Measurements from ENCODE around the gene IL17RC. TPM values are rescaled to one million over a fixed set of nuclear protein-coding genes. Genes with fewer than 3 reads are reported as not detected.
A peak's percentile ranks its signal among the peaks of the same experiment; 100 is the strongest.

IL17RC gene
- total RNA-seq, 4 donors from 2014 or later: 30.6 to 48.7 (median 37.4) TPM

DNA sequence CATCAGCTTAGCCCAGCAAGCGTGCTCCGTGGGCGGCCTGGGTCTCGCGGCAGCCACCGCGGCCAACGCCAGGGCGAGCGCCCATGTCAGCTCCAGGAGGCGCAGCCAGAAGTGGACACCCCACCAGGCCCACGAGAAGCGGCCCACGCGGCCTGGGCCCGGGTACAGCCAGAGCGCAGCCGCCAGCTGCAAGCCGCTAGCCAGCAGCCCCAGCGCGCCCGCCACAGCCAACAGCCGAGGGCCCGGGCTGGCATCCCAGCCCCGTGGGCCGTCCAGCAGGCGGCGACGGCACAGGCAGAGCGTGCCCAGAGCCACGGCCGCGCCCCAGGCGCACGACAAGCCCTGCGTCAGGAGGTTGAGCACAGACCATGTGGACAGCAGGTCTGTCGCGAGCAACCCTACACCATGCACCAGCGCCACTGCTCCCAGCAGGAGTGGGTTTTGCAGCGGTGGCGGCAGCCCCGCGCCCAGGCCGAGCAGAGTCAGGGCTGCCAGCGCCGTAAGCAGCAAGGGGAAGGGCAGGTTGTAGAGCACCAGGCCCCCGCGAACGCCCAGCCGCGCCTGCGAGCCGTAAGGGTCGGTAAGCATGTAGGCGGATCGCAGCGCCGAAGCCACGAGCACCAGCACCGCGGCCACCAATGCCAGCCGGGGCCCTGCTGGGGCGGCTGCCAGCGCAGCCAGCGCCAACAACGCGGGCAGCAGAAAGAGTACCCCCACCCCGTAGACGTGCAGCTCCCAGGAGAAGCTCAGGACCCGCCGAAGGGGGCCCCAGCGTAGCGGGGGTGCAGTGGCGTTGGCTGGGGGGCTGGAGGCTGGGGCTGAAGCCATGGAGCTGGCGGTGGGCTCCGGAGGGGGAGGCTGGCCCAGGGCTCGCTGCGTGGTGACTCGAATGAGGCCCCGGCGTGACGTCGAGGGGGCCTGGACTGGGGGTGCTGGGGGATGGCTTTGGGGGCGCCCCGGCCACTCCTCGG is 30.4 kb downstream of the IL17RC start:
- H3K4me1 ChIP-seq: peaks cover 18 to 49% (median 19%) of the 10 kb centered on the region in 3 donors
- peak overlapping the region; percentile 42 to 75 (median 66) for H3K4me3 ChIP-seq
- peaks cover 0 to 40% (median 2%) of the 10 kb centered on the region in 3 donors for H3K36me3 ChIP-seq
- TF ChIP-seq, protein P1, sequence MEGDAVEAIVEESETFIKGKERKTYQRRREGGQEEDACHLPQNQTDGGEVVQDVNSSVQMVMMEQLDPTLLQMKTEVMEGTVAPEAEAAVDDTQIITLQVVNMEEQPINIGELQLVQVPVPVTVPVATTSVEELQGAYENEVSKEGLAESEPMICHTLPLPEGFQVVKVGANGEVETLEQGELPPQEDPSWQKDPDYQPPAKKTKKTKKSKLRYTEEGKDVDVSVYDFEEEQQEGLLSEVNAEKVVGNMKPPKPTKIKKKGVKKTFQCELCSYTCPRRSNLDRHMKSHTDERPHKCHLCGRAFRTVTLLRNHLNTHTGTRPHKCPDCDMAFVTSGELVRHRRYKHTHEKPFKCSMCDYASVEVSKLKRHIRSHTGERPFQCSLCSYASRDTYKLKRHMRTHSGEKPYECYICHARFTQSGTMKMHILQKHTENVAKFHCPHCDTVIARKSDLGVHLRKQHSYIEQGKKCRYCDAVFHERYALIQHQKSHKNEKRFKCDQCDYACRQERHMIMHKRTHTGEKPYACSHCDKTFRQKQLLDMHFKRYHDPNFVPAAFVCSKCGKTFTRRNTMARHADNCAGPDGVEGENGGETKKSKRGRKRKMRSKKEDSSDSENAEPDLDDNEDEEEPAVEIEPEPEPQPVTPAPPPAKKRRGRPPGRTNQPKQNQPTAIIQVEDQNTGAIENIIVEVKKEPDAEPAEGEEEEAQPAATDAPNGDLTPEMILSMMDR (IDR thresholded peaks at IDR 0.05): peak in 5 of 6 experiments; percentile 51 to 90 (median 75)
- no peak for TF ChIP-seq POLR2A (IDR thresholded peaks at IDR 0.05)
- H3K27ac ChIP-seq: peak overlapping the region; percentile 76 to 92 (median 86)
- peaks cover 0 to 3% (median 0%) of the 10 kb centered on the region in 4 donors for H3K27me3 ChIP-seq
- no peak for DNase-seq
- no peaks in the 10 kb centered on the region for H3K9me3 ChIP-seq
- intact Hi-C loops (cut with DNase I): loop anchor here (10.0 kb wide), 1 partner anchor 67 kb away; no protein-coding TSS in a partner anchor
- 38 to 73% methylated on average over 14 of the region's 86 CpGs for WGBS, 2 donors

DNA sequence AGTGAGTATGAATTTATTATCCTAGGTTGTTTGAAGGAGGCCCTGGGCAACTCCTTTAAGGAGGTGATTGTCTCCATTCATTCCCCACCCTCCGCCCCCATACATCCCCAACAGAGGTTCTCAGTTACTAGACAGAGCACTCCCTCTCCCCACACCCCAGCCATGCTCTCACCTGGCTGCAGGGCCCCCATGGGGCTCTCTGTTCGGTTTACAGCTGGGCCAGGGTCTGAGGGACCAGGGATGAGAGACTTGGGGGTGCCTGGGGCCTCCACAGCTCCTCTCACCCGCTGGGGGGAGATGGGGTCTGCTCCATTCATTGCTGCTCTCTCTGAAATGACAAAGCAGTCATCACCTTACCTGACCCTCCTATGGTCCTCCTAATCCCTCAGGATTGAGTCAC is 31.7 kb downstream of the IL17RC start:
- Histone ChIP-seq H3K27me3 (peaks cover 0 to 3% (median 0%) of the 10 kb centered on the region in 4 donors), H3K4me1 (peaks cover 18 to 52% (median 20%) of the 10 kb centered on the region in 3 donors), H3K36me3 (peaks cover 0 to 27% (median 0%) of the 10 kb centered on the region in 3 donors), H3K4me3 (no peak overlapping the region), H3K27ac (no peak overlapping the region), H3K9me3 (no peaks in the 10 kb centered on the region)
- intact Hi-C loops (cut with DNase I): loop anchor here (10.0 kb wide), 1 partner anchor 66 kb away; no protein-coding TSS in a partner anchor
- DNase-seq: no peak
- 90 to 93% methylated on average over 2 of the region's 3 CpGs for WGBS, 2 donors
- TF ChIP-seq, protein P1 (IDR thresholded peaks at IDR 0.05): no peak
- no peak for TF ChIP-seq POLR2A (IDR thresholded peaks at IDR 0.05)

DNA sequence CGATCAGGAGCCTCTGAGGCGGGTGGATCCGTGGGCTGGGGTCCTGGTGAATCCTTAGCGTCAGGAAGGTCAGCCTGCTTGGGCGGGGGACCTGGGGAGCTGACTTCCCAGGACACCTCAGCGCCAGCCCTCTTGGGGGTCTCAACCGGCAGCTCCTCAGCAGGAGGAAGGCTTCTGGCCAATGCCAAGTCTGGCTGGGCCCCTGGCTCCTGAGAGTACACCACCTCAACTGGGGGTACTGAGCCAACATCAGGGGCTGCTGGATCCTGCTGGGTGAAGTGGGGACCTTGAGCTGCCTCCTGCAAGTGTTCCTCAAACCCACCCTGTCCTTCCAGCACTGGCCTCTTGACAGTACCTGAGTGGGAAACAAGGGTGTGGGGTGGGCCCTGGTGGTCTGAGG is 32.2 kb downstream of the IL17RC start:
- peaks cover 0 to 3% (median 0%) of the 10 kb centered on the region in 4 donors for H3K27me3 ChIP-seq
- TF ChIP-seq POLR2A (IDR thresholded peaks at IDR 0.05): no peak
- TF ChIP-seq, protein P1 (IDR thresholded peaks at IDR 0.05): no peak
- DNase-seq: no peak
- peaks cover 0 to 23% (median 0%) of the 10 kb centered on the region in 3 donors for H3K36me3 ChIP-seq
- H3K4me3 ChIP-seq: no peak overlapping the region
- H3K9me3 ChIP-seq: no peaks in the 10 kb centered on the region
- intact Hi-C loops (cut with DNase I): loop anchor here (10.0 kb wide), 1 partner anchor 66 kb away; no protein-coding TSS in a partner anchor
- H3K4me1 ChIP-seq: peaks cover 18 to 52% (median 20%) of the 10 kb centered on the region in 3 donors
- WGBS, 2 donors: 90 to 94% methylated on average over 2 to 3 of the region's 7 CpGs
- no peak overlapping the region for H3K27ac ChIP-seq

DNA sequence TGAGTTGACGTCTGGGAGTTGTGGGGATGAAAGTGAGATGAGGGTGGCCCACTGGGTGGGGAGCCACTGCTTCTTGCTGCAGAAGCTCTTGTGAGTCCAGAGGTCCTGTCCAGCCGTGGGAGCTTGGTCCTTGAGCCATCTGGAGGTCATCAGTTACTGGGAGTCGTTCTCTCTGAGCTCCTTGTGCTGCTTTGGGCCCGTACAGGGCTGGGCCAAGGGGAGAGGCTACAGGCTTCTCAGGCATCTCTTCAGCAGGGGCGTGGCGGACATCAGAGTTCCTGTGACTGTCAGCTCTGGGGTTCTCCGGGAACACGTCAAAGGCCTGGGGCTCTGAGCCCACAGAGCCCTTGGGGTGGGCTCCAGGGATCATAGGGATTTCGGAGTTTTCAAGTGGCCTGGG is 32.7 kb downstream of the IL17RC start:
- intact Hi-C loops (cut with DNase I): loop anchor here (10.0 kb wide), 1 partner anchor 65 kb away; no protein-coding TSS in a partner anchor
- TF ChIP-seq POLR2A (IDR thresholded peaks at IDR 0.05): no peak
- TF ChIP-seq, protein P1 (IDR thresholded peaks at IDR 0.05): no peak
- no peaks in the 10 kb centered on the region for H3K9me3 ChIP-seq
- H3K4me3 ChIP-seq: no peak overlapping the region
- no peak for DNase-seq
- WGBS, 2 donors: 80% methylated on average over 1 of the region's 9 CpGs; no CpG with 5 or more reads in 1 of the 2 donors
- no peak overlapping the region for H3K27ac ChIP-seq
- peaks cover 0 to 3% (median 0%) of the 10 kb centered on the region in 4 donors for H3K27me3 ChIP-seq
- peaks cover 18 to 52% (median 20%) of the 10 kb centered on the region in 3 donors for H3K4me1 ChIP-seq
- H3K36me3 ChIP-seq: peaks cover 0 to 18% (median 0%) of the 10 kb centered on the region in 3 donors

Data from esophagus squamous epithelium (tissue), 5 donors.